Natural killer cell (primary cell): ENCODE data around the gene ZNF503. TPM values are rescaled to one million over a fixed set of nuclear protein-coding genes. Genes with fewer than 3 reads are reported as not detected.

ENCODE experiments used
- ATAC-seq, 3 donors: fragments of 150-1000 bp in 2 of 3; fragments of 200-7000 bp in 1 of 3; cut with Tn5 transposase; 1 replicate in 1 of 3; 2 replicates in 2 of 3; pipeline ENCODE4 v1.10.0; 2021; ENCODE audit warnings: mild to moderate bottlenecking in 2 of 3, moderate library complexity in 2 of 3
- DNase-seq, 2 donors: peaks; one replicate each; pipeline versions ENCODE4 v3.0.0 to v3.0.0-alpha.2; 2013 to 2021; ENCODE audit warnings: mixed read lengths in 1 of 2
- H3K27ac ChIP-seq: one replicate; pipeline ENCODE4 v1.5.1; 2013; ENCODE audit warnings: mild to moderate bottlenecking, low read length
- H3K27me3 ChIP-seq: one replicate; pipeline ENCODE4 v1.6.1; 2013; ENCODE audit warnings: low read length; ENCODE audit not compliant: control insufficient read depth, insufficient read depth
- H3K36me3 ChIP-seq: one replicate; pipeline ENCODE4 v1.6.1; 2013; ENCODE audit warnings: low read length; ENCODE audit not compliant: control insufficient read depth, insufficient read depth
- H3K4me1 ChIP-seq: one replicate; pipeline ENCODE4 v1.6.1; 2013; ENCODE audit warnings: low read length; ENCODE audit not compliant: control insufficient read depth, insufficient read depth
- H3K4me3 ChIP-seq: one replicate; pipeline ENCODE4 v1.5.1; 2013; ENCODE audit warnings: low read length
- H3K9me3 ChIP-seq: one replicate; pipeline ENCODE4 v1.6.1; 2013; ENCODE audit warnings: low read length; ENCODE audit not compliant: control insufficient read depth, insufficient read depth
- H3K27ac Mint-ChIP-seq, 2 donors: one replicate each; pipeline ENCODE4 v1.8.0; 2022; ENCODE audit warnings: mild to moderate bottlenecking in 2 of 2, mixed read lengths in 2 of 2, moderate library complexity in 1 of 2
- H3K27me3 Mint-ChIP-seq, 2 donors: one replicate each; pipeline ENCODE4 v1.8.0; 2022; ENCODE audit warnings: low read depth in 2 of 2, mixed read lengths in 2 of 2
- H3K36me3 Mint-ChIP-seq: one replicate; pipeline ENCODE4 v1.8.0; 2022; ENCODE audit warnings: mixed read lengths
- H3K4me1 Mint-ChIP-seq, 2 donors: one replicate each; pipeline ENCODE4 v1.8.0; 2022; ENCODE audit warnings: mixed read lengths in 2 of 2
- H3K4me3 Mint-ChIP-seq: one replicate; pipeline ENCODE4 v1.8.0; 2022; ENCODE audit warnings: mild to moderate bottlenecking, moderate library complexity, mixed read lengths
- H3K9me3 Mint-ChIP-seq, 2 donors: one replicate each; pipeline ENCODE4 v1.8.0; 2022; ENCODE audit warnings: mixed read lengths in 2 of 2
- WGBS: methylation state at CpG from one replicate; pipeline ENCODE4 v1.1.7; 2013; ENCODE audit warnings: missing lambda C conversion rate; ENCODE audit not compliant: insufficient coverage; 5-methylcytosine and 5-hydroxymethylcytosine counted together
- intact Hi-C: fragments of 100-400 bp; cut with micrococcal nuclease; formaldehyde crosslinking; loops from one replicate; pipeline ENCODE4 v1.14.2; 2022
- total RNA-seq, 4 donors: library from RNA; stranded (reverse); fragments of 120-200 nt in 1 of 4; gene quantifications; one replicate each; pipeline versions ENCODE4 v1.2.3 to v1.2.4, GENCODE V29; 2013 to 2022
- TF ChIP-seq, protein P1 (sequence below): fragments of 200-600 bp; IDR thresholded peaks from one replicate; pipeline ENCODE4 v1.8.0; 2022; ENCODE audit warnings: antibody characterized with exemption

The ZNF503 gene
- total RNA-seq, 3 donors from 2014 or later (not counting 1 experiment from before 2014, with no cell fraction given), result 0.27 to 1.2 (median 0.73) TPM

DNA sequence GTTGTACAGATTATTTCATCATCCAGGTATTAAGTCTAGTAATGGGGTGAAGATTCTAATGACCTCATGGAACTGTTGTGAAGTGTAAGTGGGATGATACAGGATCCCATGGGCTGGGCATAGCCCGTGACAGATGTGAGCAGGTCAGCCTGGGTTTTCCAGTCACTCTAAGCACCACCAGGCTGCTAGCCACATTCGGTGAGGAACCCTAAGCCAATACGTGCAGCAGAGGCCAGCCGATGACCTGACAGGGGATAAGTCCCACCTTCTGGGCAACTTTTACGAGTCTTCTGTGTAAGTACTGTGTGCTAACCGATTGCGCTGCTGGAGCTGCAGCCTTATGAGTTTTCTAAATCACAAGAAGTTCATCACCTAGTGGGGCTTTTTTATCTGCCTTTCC lies 7.3 kb downstream of the ZNF503 start:
- Histone ChIP-seq H3K4me1 (peaks cover 13% of the 10 kb centered on the region), H3K27ac (no peak overlapping the region), H3K9me3 (no peaks in the 10 kb centered on the region), H3K27me3 (peaks cover 24% of the 10 kb centered on the region), H3K36me3 (no peaks in the 10 kb centered on the region), H3K4me3 (no peak overlapping the region)
- 95% methylated on average over 7 of the region's 7 CpGs for WGBS
- no peak overlapping the region for H3K4me3 Mint-ChIP-seq
- peaks cover 41 to 47% of the 10 kb centered on the region in 2 donors for H3K27me3 Mint-ChIP-seq
- no peak overlapping the region for H3K27ac Mint-ChIP-seq
- H3K4me1 Mint-ChIP-seq, result peaks cover 7 to 9% of the 10 kb centered on the region in 2 donors
- H3K9me3 Mint-ChIP-seq, result no peaks in the 10 kb centered on the region
- TF ChIP-seq, protein P1, sequence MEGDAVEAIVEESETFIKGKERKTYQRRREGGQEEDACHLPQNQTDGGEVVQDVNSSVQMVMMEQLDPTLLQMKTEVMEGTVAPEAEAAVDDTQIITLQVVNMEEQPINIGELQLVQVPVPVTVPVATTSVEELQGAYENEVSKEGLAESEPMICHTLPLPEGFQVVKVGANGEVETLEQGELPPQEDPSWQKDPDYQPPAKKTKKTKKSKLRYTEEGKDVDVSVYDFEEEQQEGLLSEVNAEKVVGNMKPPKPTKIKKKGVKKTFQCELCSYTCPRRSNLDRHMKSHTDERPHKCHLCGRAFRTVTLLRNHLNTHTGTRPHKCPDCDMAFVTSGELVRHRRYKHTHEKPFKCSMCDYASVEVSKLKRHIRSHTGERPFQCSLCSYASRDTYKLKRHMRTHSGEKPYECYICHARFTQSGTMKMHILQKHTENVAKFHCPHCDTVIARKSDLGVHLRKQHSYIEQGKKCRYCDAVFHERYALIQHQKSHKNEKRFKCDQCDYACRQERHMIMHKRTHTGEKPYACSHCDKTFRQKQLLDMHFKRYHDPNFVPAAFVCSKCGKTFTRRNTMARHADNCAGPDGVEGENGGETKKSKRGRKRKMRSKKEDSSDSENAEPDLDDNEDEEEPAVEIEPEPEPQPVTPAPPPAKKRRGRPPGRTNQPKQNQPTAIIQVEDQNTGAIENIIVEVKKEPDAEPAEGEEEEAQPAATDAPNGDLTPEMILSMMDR, result no peak
- no peaks in the 10 kb centered on the region for H3K36me3 Mint-ChIP-seq
- intact Hi-C loops, result no loop called here
- DNase-seq, result no peak
- no peak for ATAC-seq

- intact Hi-C loops, result no loop called here
- ATAC-seq, result no peak
- Histone ChIP-seq H3K27ac (no peak overlapping the region), H3K27me3 (peaks cover 22% of the 10 kb centered on the region), H3K4me3 (no peak overlapping the region), H3K4me1 (peaks cover 13% of the 10 kb centered on the region), H3K9me3 (no peaks in the 10 kb centered on the region), H3K36me3 (no peaks in the 10 kb centered on the region)
- Mint-ChIP-seq H3K9me3 (no peaks in the 10 kb centered on the region), H3K4me1 (peaks cover 7 to 9% of the 10 kb centered on the region in 2 donors), H3K36me3 (no peaks in the 10 kb centered on the region), H3K27ac (no peak overlapping the region), H3K4me3 (no peak overlapping the region), H3K27me3 (peaks cover 39 to 47% of the 10 kb centered on the region in 2 donors)
- no peak for DNase-seq
- TF ChIP-seq, protein P1, result no peak
Measured at GRCh38 chr10:75392744-75393143, 8.8 kb downstream of the ZNF503 start.

DNA sequence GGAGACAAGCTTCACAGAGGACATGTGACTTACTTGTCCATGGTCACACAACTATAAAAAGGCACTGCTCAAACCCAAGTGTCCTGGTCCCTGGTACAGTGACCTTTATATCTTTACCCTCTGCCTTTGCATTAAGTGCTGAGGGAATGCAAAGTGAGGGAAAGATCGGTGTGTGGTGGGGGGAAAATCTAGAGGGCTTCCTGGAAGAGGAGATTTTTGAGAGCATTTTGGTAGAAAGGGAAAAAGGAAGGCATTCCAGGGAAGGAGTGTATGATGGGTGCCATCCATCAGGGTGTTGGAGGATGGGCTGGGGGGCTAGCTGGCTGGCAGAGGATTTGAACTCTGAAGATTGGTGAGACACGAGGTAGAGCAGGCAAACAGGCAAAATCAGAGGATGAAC lies 9.3 kb downstream of the ZNF503 start:
- TF ChIP-seq, protein P1, result no peak
- H3K4me3 ChIP-seq, result no peak overlapping the region

DNA sequence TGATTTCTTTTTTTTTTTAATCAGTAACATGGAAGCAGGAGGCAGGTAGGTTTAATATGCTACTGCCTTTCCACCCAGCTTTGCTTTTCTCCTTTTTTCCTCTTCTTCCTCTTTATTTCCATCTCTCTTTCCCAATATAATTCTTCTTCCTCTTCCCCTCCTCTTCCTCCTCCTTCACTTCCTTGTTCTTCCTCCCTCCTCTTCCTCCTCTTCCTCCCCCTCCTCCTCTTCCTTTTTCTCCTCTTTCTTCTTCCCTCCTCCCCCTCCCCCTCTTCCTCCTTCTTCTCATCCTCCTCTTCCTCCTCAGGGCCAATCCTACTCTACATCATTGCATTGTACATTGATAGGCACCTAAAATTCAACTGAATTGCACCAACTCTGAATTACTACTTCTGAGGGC lies 11.4 kb downstream of the ZNF503 start:
- peaks cover 8% of the 10 kb centered on the region for H3K27me3 ChIP-seq
- DNase-seq, result no peak
- no peak overlapping the region for H3K27ac Mint-ChIP-seq
- intact Hi-C loops, result no loop called here
- H3K27ac ChIP-seq, result no peak overlapping the region
- H3K27me3 Mint-ChIP-seq, result peaks cover 44 to 61% of the 10 kb centered on the region in 2 donors
- H3K9me3 ChIP-seq, result no peaks in the 10 kb centered on the region
- TF ChIP-seq, protein P1, result no peak
- H3K4me1 ChIP-seq, result no peaks in the 10 kb centered on the region
- no peak overlapping the region for H3K4me3 ChIP-seq
- H3K9me3 Mint-ChIP-seq, result no peaks in the 10 kb centered on the region
- H3K4me1 Mint-ChIP-seq, result peaks cover 6 to 8% of the 10 kb centered on the region in 2 donors
- H3K36me3 Mint-ChIP-seq, result no peaks in the 10 kb centered on the region
- ATAC-seq, result no peak
- no peak overlapping the region for H3K4me3 Mint-ChIP-seq
- no peaks in the 10 kb centered on the region for H3K36me3 ChIP-seq

More for the DNA sequence above, 9.3 kb downstream of the ZNF503 start:
- Histone ChIP-seq H3K9me3 (no peaks in the 10 kb centered on the region), H3K27me3 (peaks cover 22% of the 10 kb centered on the region), H3K36me3 (no peaks in the 10 kb centered on the region), H3K4me1 (peaks cover 13% of the 10 kb centered on the region), H3K27ac (no peak overlapping the region)
- no peak overlapping the region for H3K4me3 Mint-ChIP-seq
- no peaks in the 10 kb centered on the region for H3K9me3 Mint-ChIP-seq
- 73% methylated on average over 2 of the region's 2 CpGs for WGBS
- ATAC-seq, result no peak
- no peak overlapping the region for H3K27ac Mint-ChIP-seq
- peaks cover 7 to 9% of the 10 kb centered on the region in 2 donors for H3K4me1 Mint-ChIP-seq
- intact Hi-C loops, result no loop called here
- H3K27me3 Mint-ChIP-seq, result peaks cover 39 to 51% of the 10 kb centered on the region in 2 donors
- H3K36me3 Mint-ChIP-seq, result no peaks in the 10 kb centered on the region
- DNase-seq, result no peak
